GM18505 (cell line): ENCODE results near the gene ELAVL4.

Source experiments
- ATAC-seq: cut with Tn5 transposase; IDR thresholded peaks from one replicate; pipeline ENCODE4 v1.9.1; 2021; ENCODE audit not compliant: unreplicated experiment
- POLR2A ChIP-seq: IDR thresholded peaks from 4 replicates; pipeline ENCODE4 v1.6.1; 2011; ENCODE audit warnings: borderline replicate concordance; ENCODE audit not compliant: insufficient read depth, insufficient read length; ENCODE audit errors: extremely low read depth

Gene ELAVL4

GRCh38 chr1:50106095-50106761, 2.5 kb upstream of the ELAVL4 start:
- no peak for TF ChIP-seq POLR2A
- ATAC-seq: no peak

GRCh38 chr1:50109116-50109515, 396 bp downstream of the ELAVL4 start:
- ATAC-seq: no peak
- no peak for TF ChIP-seq POLR2A

- TF ChIP-seq POLR2A: no peak
- no peak for ATAC-seq
Measured at GRCh38 chr1:50109647-50110075, 941 bp downstream of the ELAVL4 start.

GRCh38 chr1:50110151-50110550, 1.4 kb downstream of the ELAVL4 start:
- TF ChIP-seq POLR2A: no peak
- ATAC-seq: no peak

- TF ChIP-seq POLR2A: no peak
- no peak for ATAC-seq
Measured at GRCh38 chr1:50110656-50111055, 1.9 kb downstream of the ELAVL4 start.

- ATAC-seq: no peak
- no peak for TF ChIP-seq POLR2A
Measured at GRCh38 chr1:50111503-50111902, 2.8 kb downstream of the ELAVL4 start.

- no peak for ATAC-seq
- TF ChIP-seq POLR2A: no peak
Measured at GRCh38 chr1:50112193-50112592, 3.5 kb downstream of the ELAVL4 start.

- no peak for TF ChIP-seq POLR2A
- no peak for ATAC-seq
Measured at GRCh38 chr1:50123071-50123470, 14.4 kb downstream of the ELAVL4 start.

- TF ChIP-seq POLR2A: no peak
- no peak for ATAC-seq
Measured at GRCh38 chr1:50126927-50127715, 18.4 kb downstream of the ELAVL4 start.

- ATAC-seq: no peak
- no peak for TF ChIP-seq POLR2A
Measured at GRCh38 chr1:50129201-50129600, 20.5 kb downstream of the ELAVL4 start.

GRCh38 chr1:50132347-50132894, 23.7 kb downstream of the ELAVL4 start:
- no peak for ATAC-seq
- TF ChIP-seq POLR2A: no peak

- TF ChIP-seq POLR2A: no peak
Measured at GRCh38 chr1:50135716-50136115, 27.0 kb downstream of the ELAVL4 start.

GRCh38 chr1:50139339-50140181, 30.8 kb downstream of the ELAVL4 start:
- ATAC-seq: no peak
- TF ChIP-seq POLR2A: no peak

More at GRCh38 chr1:50135716-50136115, 27.0 kb downstream of the ELAVL4 start:
- ATAC-seq: no peak
